K562 (cell line): ENCODE results near the gene BSX. TPM values are rescaled to one million over a fixed set of nuclear protein-coding genes. Genes with fewer than 3 reads are reported as not detected.

Experiments
- ATAC-seq: fragments of 200-7000 bp; cut with Tn5 transposase; 3 replicates; pipeline ENCODE4 v1.9.1; 2020; ENCODE audit warnings: moderate library complexity
- BruUV-seq: library from RNA; stranded (reverse); fragments of 400-500 nt; replicated peaks from 2 replicates; lab custom pipeline; 2021; lab: Mats Ljungman, UMichigan
- CTCF ChIA-PET: fragments of 300-600 bp; formaldehyde crosslinking; extraction: SDS; loops from one replicate; lab custom pipeline; 2021; ENCODE audit warnings: low intra/inter-chr PET ratio; lab: Yijun Ruan, JAX
- POLR2A ChIA-PET: fragments of 300-600, 350-650 bp; sonication (Branson Sonifier 250); formaldehyde crosslinking; extraction: SDS; loops from one replicate; lab custom pipeline; 2021; ENCODE audit warnings: antibody characterized with exemption, inconsistent platforms; lab: Yijun Ruan, JAX
- DNase-seq, 4 experiments: peaks; one replicate each; pipeline versions ENCODE4 v3.0.0 to v3.0.0-alpha.2; 2011 to 2018; ENCODE audit warnings: low spot score in 3 of 4, mixed read lengths in 3 of 4; ENCODE audit errors: extremely low read depth in 1 of 4
- FAIRE-seq: peaks from 2 replicates; lab custom pipeline; 2011; peaks lifted over from hg19 to GRCh38; lab: Jason Lieb, UNC
- H2AFZ ChIP-seq: 2 replicates; pipeline ENCODE4 v1.6.0; 2011; ENCODE audit warnings: low read depth, low read length, control low read depth, inconsistent platforms
- H3K27ac ChIP-seq: fragments of 200-600 bp; 3 replicates; pipeline ENCODE4 v1.8.0; 2011; ENCODE audit warnings: low read depth, mild to moderate bottlenecking, control low read depth, inconsistent platforms, low read length, moderate library complexity, mixed read lengths; ENCODE audit errors: extremely low read depth
- H3K27me3 ChIP-seq, 2 experiments: fragments of 300-600 bp in 1 of 2; 2 replicates in 1 of 2; 3 replicates in 1 of 2; pipeline versions ENCODE4 v1.6.0 to v1.8.0; 2011; ENCODE audit warnings: inconsistent platforms in 2 of 2, low read length in 2 of 2, mild to moderate bottlenecking in 1 of 2, mixed read lengths in 1 of 2, moderate library complexity in 1 of 2; ENCODE audit not compliant: control insufficient read depth in 2 of 2, insufficient read depth in 2 of 2
- H3K36me3 ChIP-seq: fragments of 300-600 bp; 3 replicates; pipeline ENCODE4 v1.8.0; 2011; ENCODE audit warnings: mild to moderate bottlenecking, low read length, inconsistent platforms; ENCODE audit not compliant: control insufficient read depth, insufficient read depth
- H3K4me1 ChIP-seq, 2 experiments: fragments of 200-600 bp in 1 of 2; replicated peaks in 1 of 2; 2 replicates in 1 of 2; 3 replicates in 1 of 2; pipeline versions ENCODE4 v1.5.1 to v1.8.0; 2011; ENCODE audit warnings: inconsistent platforms in 2 of 2, low read length in 2 of 2, mild to moderate bottlenecking in 1 of 2, mixed read lengths in 1 of 2, moderate library complexity in 1 of 2; ENCODE audit not compliant: control insufficient read depth in 2 of 2, insufficient read depth in 2 of 2
- H3K4me2 ChIP-seq: 2 replicates; pipeline ENCODE4 v1.6.1; 2011; ENCODE audit warnings: low read length, control low read depth, inconsistent platforms, mixed read lengths; ENCODE audit not compliant: insufficient read depth
- H3K4me3 ChIP-seq: fragments of 200-600 bp; sonication (generic), shearing (Covaris generic); 2 replicates; pipeline ENCODE4 v1.5.1; 2016; ENCODE audit warnings: control low read depth, inconsistent platforms
- H3K79me2 ChIP-seq: fragments of 200-600 bp; 3 replicates; pipeline ENCODE4 v1.8.0; 2011; ENCODE audit warnings: low read length, inconsistent platforms; ENCODE audit not compliant: control insufficient read depth, insufficient read depth
- H3K9ac ChIP-seq, 2 experiments: 2 replicates each; pipeline versions ENCODE4 v1.6.0 to v1.6.1; 2011; ENCODE audit warnings: low read depth in 2 of 2, low read length in 2 of 2, control low read depth in 1 of 2, inconsistent platforms in 1 of 2, mild to moderate bottlenecking in 1 of 2, mixed read lengths in 1 of 2; ENCODE audit not compliant: insufficient read depth in 1 of 2
- H3K9me1 ChIP-seq: one replicate; pipeline ENCODE4 v1.6.0; 2011; ENCODE audit warnings: inconsistent platforms, mild to moderate bottlenecking, low read length, moderate library complexity; ENCODE audit not compliant: control insufficient read depth, insufficient read depth
- H3K9me3 ChIP-seq: replicated peaks from 2 replicates; pipeline ENCODE4 v1.5.1; 2011; ENCODE audit warnings: low read depth, low read length, inconsistent platforms; ENCODE audit not compliant: control insufficient read depth, insufficient read depth
- H4K20me1 ChIP-seq: replicated peaks from 2 replicates; pipeline ENCODE4 v1.6.1; 2011; ENCODE audit warnings: low read length, inconsistent platforms, mixed read lengths; ENCODE audit not compliant: control insufficient read depth, insufficient read depth
- CHD1 ChIP-seq: fragments of 200-600 bp; sonication (generic); IDR thresholded peaks from one replicate; pipeline ENCODE4 v1.6.1; 2012; ENCODE audit warnings: mild to moderate bottlenecking, moderate library complexity, low read length, inconsistent platforms
- GABPB2 ChIP-seq: fragments of 250-450 bp; sonication (Bioruptor Pico); conservative IDR thresholded peaks from 2 replicates; pipeline ENCODE4 v1.5.1; 2021; ENCODE audit warnings: mild to moderate bottlenecking
- GTF2E2 ChIP-seq: fragments of 200-800 bp; sonication (Bioruptor generic); IDR thresholded peaks from 2 replicates; pipeline ENCODE4 v1.6.1; 2016; ENCODE audit warnings: missing genetic modification characterization, missing compliant biosample characterization
- HDGF ChIP-seq: fragments of 450-650 bp; IDR thresholded peaks from 2 replicates; pipeline ENCODE4 v1.6.1; 2016
- ILF3 ChIP-seq: fragments of 450-650 bp; IDR thresholded peaks from 2 replicates; pipeline ENCODE4 v1.6.1; 2018; ENCODE audit warnings: antibody characterized with exemption, mild to moderate bottlenecking, moderate library complexity, borderline replicate concordance
- ILK ChIP-seq: fragments of 450-650 bp; IDR thresholded peaks from 2 replicates; pipeline ENCODE4 v1.6.1; 2016; ENCODE audit warnings: missing genetic modification characterization, low read depth, mild to moderate bottlenecking, missing compliant biosample characterization, moderate library complexity, borderline replicate concordance
- KDM1A ChIP-seq, 2 experiments: fragments of 450-650 bp; IDR thresholded peaks; 2 replicates each; pipeline ENCODE4 v1.6.1; 2016; ENCODE audit warnings: mild to moderate bottlenecking in 2 of 2
- MCM5 ChIP-seq: fragments of 450-650 bp; IDR thresholded peaks from 2 replicates; pipeline ENCODE4 v1.6.1; 2016; ENCODE audit warnings: low read depth
- MEF2A ChIP-seq: IDR thresholded peaks from 2 replicates; pipeline ENCODE4 v1.6.1; 2011; ENCODE audit warnings: low read depth, mild to moderate bottlenecking, low read length, moderate library complexity; ENCODE audit not compliant: control insufficient read depth
- PHB ChIP-seq: fragments of 250-450 bp; sonication (Bioruptor Pico); IDR thresholded peaks from 2 replicates; pipeline ENCODE4 v1.5.0; 2021
- PRPF4 ChIP-seq: fragments of 200-400 bp; formaldehyde crosslinking; IDR thresholded peaks from one replicate; pipeline ENCODE4 v1.6.1; 2017; ENCODE audit warnings: low read length, low read depth, mild to moderate bottlenecking; ENCODE audit not compliant: insufficient read depth, poor library complexity, severe bottlenecking
- ZBED1 ChIP-seq: IDR thresholded peaks from 2 replicates; pipeline ENCODE4 v1.6.1; 2014
- ZFPM2 ChIP-seq: fragments of 250-450 bp; sonication (Bioruptor Pico); IDR thresholded peaks from 2 replicates; pipeline ENCODE4 v1.5.1; 2022; ENCODE audit warnings: mild to moderate bottlenecking
- WGBS: fragments of 100-300 bp; shearing (Covaris generic); methylation state at CpG from one replicate; pipeline ENCODE4 v1.1.6; 2016; ENCODE audit warnings: low coverage, mixed read lengths; ENCODE audit not compliant: insufficient coverage; ENCODE audit errors: missing lambda C conversion rate; 5-methylcytosine and 5-hydroxymethylcytosine counted together
- in situ Hi-C: fragments of 300-500 bp; cut with MboI; formaldehyde crosslinking; loops from 4 replicates; pipeline ENCODE4 v1.15.0; 2018; ENCODE audit warnings: inconsistent platforms, mixed read lengths
- intact Hi-C: fragments of 100-400 bp; cut with micrococcal nuclease; formaldehyde crosslinking; loops from 2 replicates; pipeline ENCODE4 v1.14.2; 2022
- polyA plus RNA-seq, 8 experiments: library from polyadenylated mRNA; depleted of rRNA in 4 of 8; stranded (reverse) in 5 of 8; unstranded in 3 of 8; fragments of >200 nt; fragmentation: Nextera tagmentation in 2 of 8; fragmentation: Illumina TruSeq in 1 of 8; extraction: Ambion mirVana in 2 of 8; extraction: Trizol in 1 of 8; gene quantifications; 2 replicates each; pipeline versions ENCODE4 v1.2.1 to v1.2.3, GENCODE V29; 2011 to 2014; ENCODE audit warnings: inconsistent platforms in 1 of 8, missing spikeins in 1 of 8
- total RNA-seq, 7 experiments: library from RNA; depleted of rRNA in 6 of 7; stranded (reverse); fragments of >200 nt in 6 of 7; fragmentation: Illumina TruSeq in 2 of 7; extraction: Trizol in 2 of 7; gene quantifications; 2 replicates each; pipeline versions ENCODE4 v1.2.1 to v1.2.3, GENCODE V29; 2011 to 2021; ENCODE audit warnings: low replicate concordance in 1 of 7
- TF ChIP-seq, protein P1 (sequence below): IDR thresholded peaks from 2 replicates; pipeline ENCODE4 v1.6.1; 2012; ENCODE audit warnings: low read depth, low read length, improper control_type of control experiment, borderline replicate concordance
- TF ChIP-seq, protein P2 (sequence below): sonication (generic); formaldehyde crosslinking; IDR thresholded peaks from 2 replicates; pipeline ENCODE4 v1.8.0; 2022; ENCODE audit warnings: mild to moderate bottlenecking, missing genetic modification reagents
- TF ChIP-seq, protein P3 (sequence below), 2 experiments: fragments of 150-350 bp in 1 of 2; IDR thresholded peaks; 2 replicates each; pipeline ENCODE4 v1.6.1; 2012 to 2016; ENCODE audit warnings: low read depth in 2 of 2, low read length in 2 of 2, mild to moderate bottlenecking in 1 of 2, moderate library complexity in 1 of 2

Gene BSX
- total and polyA plus RNA-seq, 9 of the 15 experiments (the other 6 are each of a cell fraction or from before 2014, with no cell fraction given): not detected

DNA sequence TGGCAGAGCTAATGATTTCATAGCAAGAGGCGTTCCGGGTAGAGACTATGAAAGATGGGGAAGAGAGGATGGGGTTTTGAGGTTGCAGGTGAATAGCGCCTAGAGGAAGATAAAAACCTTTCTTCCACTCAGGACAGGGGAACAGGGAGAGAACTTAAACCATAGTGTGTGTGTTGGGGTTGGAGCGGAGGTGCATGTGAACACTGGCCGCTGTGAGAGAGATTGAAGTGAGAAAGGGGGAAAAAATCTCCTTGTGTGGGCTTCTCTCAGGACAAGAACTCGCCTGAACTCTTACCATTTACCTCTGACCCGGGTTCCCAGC is 3.4 kb downstream of the BSX start:
- no TSS peak for BruUV-seq
- DNase-seq: no peak
- CTCF ChIA-PET: no interaction called here
- H2AFZ ChIP-seq: no peak overlapping the region
- FAIRE-seq: no peak
- in situ Hi-C loops (no loop called here), intact Hi-C loops (no loop called here)
- H3K27ac ChIP-seq: no peak overlapping the region
- H3K4me2 ChIP-seq: no peak overlapping the region
- POLR2A ChIA-PET: no interaction called here
- H4K20me1 ChIP-seq: 0 out of 2 replicates have a peak, but pooled peaks cover 6% of the 10 kb centered on the region
- no peak overlapping the region for H3K4me3 ChIP-seq
- no peak for TF ChIP-seq MEF2A
- TF ChIP-seq, protein P1, sequence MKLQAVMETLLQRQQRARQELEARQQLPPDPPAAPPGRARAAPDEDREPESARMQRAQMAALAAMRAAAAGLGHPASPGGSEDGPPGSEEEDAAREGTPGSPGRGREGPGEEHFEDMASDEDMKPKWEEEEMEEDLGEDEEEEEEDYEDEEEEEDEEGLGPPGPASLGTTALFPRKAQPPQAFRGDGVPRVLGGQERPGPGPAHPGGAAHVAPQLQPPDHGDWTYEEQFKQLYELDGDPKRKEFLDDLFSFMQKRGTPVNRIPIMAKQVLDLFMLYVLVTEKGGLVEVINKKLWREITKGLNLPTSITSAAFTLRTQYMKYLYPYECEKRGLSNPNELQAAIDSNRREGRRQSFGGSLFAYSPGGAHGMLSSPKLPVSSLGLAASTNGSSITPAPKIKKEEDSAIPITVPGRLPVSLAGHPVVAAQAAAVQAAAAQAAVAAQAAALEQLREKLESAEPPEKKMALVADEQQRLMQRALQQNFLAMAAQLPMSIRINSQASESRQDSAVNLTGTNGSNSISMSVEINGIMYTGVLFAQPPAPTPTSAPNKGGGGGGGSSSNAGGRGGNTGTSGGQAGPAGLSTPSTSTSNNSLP: no peak
- TF ChIP-seq, protein P2, sequence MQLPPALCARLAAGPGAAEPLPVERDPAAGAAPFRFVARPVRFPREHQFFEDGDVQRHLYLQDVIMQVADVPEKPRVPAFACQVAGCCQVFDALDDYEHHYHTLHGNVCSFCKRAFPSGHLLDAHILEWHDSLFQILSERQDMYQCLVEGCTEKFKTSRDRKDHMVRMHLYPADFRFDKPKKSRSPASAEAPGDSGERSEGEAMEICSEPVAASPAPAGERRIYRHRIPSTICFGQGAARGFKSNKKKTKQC (CRISPR knock-in tag): no peak
- TF ChIP-seq MCM5: no peak
- TF ChIP-seq, protein P3, sequence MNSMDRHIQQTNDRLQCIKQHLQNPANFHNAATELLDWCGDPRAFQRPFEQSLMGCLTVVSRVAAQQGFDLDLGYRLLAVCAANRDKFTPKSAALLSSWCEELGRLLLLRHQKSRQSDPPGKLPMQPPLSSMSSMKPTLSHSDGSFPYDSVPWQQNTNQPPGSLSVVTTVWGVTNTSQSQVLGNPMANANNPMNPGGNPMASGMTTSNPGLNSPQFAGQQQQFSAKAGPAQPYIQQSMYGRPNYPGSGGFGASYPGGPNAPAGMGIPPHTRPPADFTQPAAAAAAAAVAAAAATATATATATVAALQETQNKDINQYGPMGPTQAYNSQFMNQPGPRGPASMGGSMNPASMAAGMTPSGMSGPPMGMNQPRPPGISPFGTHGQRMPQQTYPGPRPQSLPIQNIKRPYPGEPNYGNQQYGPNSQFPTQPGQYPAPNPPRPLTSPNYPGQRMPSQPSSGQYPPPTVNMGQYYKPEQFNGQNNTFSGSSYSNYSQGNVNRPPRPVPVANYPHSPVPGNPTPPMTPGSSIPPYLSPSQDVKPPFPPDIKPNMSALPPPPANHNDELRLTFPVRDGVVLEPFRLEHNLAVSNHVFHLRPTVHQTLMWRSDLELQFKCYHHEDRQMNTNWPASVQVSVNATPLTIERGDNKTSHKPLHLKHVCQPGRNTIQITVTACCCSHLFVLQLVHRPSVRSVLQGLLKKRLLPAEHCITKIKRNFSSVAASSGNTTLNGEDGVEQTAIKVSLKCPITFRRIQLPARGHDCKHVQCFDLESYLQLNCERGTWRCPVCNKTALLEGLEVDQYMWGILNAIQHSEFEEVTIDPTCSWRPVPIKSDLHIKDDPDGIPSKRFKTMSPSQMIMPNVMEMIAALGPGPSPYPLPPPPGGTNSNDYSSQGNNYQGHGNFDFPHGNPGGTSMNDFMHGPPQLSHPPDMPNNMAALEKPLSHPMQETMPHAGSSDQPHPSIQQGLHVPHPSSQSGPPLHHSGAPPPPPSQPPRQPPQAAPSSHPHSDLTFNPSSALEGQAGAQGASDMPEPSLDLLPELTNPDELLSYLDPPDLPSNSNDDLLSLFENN (IDR thresholded peaks at IDR 0.05; ENCODE audit: low read depth in 2 of 2, low read length in 2 of 2): no peak
- no peak for TF ChIP-seq ZBED1
- TF ChIP-seq CHD1: no peak
- TF ChIP-seq ILF3: no peak
- no peak for TF ChIP-seq PHB
- no peak for TF ChIP-seq GTF2E2 (tag)
- TF ChIP-seq ILK (tag): no peak
- TF ChIP-seq KDM1A (IDR thresholded peaks at IDR 0.05): no peak
- TF ChIP-seq ZFPM2 (CRISPR knock-in tag): no peak
- no peak for TF ChIP-seq GABPB2 (CRISPR knock-in tag)
- no peak for TF ChIP-seq HDGF
- TF ChIP-seq PRPF4: no peak
- whole genome bisulfite sequencing: 1% methylated on average over 7 of the region's 7 CpGs
- no peak overlapping the region for H3K9ac ChIP-seq
- H3K9me1 ChIP-seq: no peaks in the 10 kb centered on the region
- peaks cover 0 to 9% of the 10 kb centered on the region in 2 experiments; a peak in 1 of 5 replicates for H3K4me1 ChIP-seq
- ATAC-seq: no peak
- no peaks in the 10 kb centered on the region for H3K79me2 ChIP-seq
- H3K27me3 ChIP-seq: peaks cover 15 to 48% of the 10 kb centered on the region in 2 experiments
- no peaks in the 10 kb centered on the region for H3K9me3 ChIP-seq
- no peaks in the 10 kb centered on the region for H3K36me3 ChIP-seq
